Large intestine (tissue), 3 donors: Measurements from ENCODE around the gene MAP3K20. TPM values are rescaled to one million over a fixed set of nuclear protein-coding genes. Genes with fewer than 3 reads are reported as not detected.
"Not testable (repeated sequence)": the region's sequence is repeated elsewhere in the genome, so short reads cannot be mapped to it uniquely, and the experiment has no call there.

Source experiments
- DNase-seq, 2 donors: peaks; one replicate each; pipeline versions ENCODE4 v3.0.0 to v3.0.0-alpha.2; 2013
- H3K27ac ChIP-seq: one replicate; pipeline ENCODE4 v1.5.1; 2013; ENCODE audit warnings: low read length
- H3K27me3 ChIP-seq: 2 replicates; pipeline ENCODE4 v1.6.1; 2013; ENCODE audit warnings: low read length; ENCODE audit not compliant: control insufficient read depth, insufficient read depth
- H3K36me3 ChIP-seq: 2 replicates; pipeline ENCODE4 v1.6.1; 2013; ENCODE audit warnings: low read length; ENCODE audit not compliant: control insufficient read depth, insufficient read depth
- H3K4me1 ChIP-seq: one replicate; pipeline ENCODE4 v1.6.1; 2013; ENCODE audit warnings: low read length; ENCODE audit not compliant: control insufficient read depth, insufficient read depth
- H3K4me3 ChIP-seq: one replicate; pipeline ENCODE4 v1.5.1; 2013; ENCODE audit warnings: low read length
- H3K9me3 ChIP-seq: one replicate; pipeline ENCODE4 v1.6.1; 2013; ENCODE audit warnings: mild to moderate bottlenecking, low read depth, low read length, moderate library complexity; ENCODE audit not compliant: control insufficient read depth
- WGBS: methylation state at CpG from one replicate; pipeline ENCODE4 v1.1.5; 2013; ENCODE audit warnings: low lambda C conversion rate; ENCODE audit not compliant: insufficient coverage; 5-methylcytosine and 5-hydroxymethylcytosine counted together
- polyA plus RNA-seq: library from polyadenylated mRNA; unstranded; fragments of 120-200 nt; gene quantifications from one replicate; pipeline ENCODE4 v1.2.1, GENCODE V29; 2013

MAP3K20 gene
- polyA plus RNA-seq, 1 donor: 31.7 TPM

DNA sequence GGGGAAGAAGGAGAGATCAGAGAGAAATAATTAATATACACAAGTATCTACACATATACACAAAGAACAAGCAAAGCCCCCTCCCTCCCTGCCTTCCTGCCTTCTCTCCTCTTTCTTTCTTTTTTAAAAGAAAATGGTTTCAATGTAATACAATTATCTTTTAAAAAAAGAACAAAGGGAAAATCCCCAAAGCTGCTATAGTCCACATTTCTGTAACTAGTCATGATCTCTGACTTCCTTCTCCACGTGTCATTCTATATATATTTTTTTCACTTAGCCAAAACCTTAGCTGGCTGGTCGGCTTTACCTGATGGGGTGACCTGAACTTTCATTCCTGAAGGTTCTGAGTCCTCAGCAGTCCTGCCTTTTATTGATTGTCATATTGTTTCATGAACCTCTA is 44.3 kb downstream of the MAP3K20 start:
- H3K27me3 ChIP-seq: no peaks in the 10 kb centered on the region
- no peaks in the 10 kb centered on the region for H3K4me1 ChIP-seq
- H3K4me3 ChIP-seq: no peak overlapping the region
- H3K27ac ChIP-seq: no peak overlapping the region
- 90% methylated on average over 2 of the region's 2 CpGs for WGBS
- DNase-seq: no peak
- H3K36me3 ChIP-seq: peaks cover 3% of the 10 kb centered on the region
- H3K9me3 ChIP-seq: no peaks in the 10 kb centered on the region

DNA sequence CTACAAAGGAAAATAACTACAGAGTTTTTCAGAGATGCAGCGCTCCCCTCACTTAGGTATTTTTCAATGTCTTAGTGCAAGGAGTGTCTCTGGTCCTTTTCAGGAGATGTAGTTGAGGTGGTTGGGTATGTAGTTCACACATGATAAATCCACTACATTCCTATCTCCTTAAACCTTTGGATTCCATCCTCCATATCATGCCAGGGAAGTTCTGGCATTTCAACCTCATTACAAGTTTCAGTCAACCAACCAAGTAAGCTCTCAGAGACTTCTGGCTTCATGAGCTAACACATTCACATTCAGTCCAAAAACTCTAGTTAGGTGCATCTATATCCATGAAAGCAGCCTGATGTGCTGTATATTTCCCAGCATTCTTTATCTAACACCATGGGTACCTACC is 47.3 kb downstream of the MAP3K20 start:
- Histone ChIP-seq H3K36me3 (peaks cover 3% of the 10 kb centered on the region), H3K27me3 (no peaks in the 10 kb centered on the region), H3K4me1 (no peaks in the 10 kb centered on the region), H3K9me3 (no peaks in the 10 kb centered on the region), H3K27ac (no peak overlapping the region), H3K4me3 (no peak overlapping the region)
- no CpG with 5 or more reads among the region's 1 CpG for WGBS
- no peak for DNase-seq

DNA sequence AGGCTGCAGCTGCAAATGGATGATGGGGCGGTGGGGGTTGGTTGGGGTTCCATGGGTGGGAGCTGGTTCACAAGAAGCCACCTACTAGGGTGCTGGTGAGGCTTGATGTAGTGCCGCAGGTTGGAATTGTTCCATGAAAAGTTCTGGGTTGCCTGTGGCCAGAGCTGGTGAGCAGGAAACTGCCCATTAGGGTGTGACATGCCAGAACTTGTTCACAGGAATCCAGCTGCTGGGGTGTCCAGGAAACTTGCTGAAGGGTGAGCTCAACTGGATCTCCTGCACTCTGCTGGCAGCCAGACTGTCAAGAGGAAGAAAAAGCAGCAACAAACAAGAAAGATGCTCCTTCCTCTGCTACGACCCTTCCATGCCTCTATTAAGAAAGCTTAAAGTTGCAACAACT is 48.8 kb downstream of the MAP3K20 start:
- no peaks in the 10 kb centered on the region for H3K4me1 ChIP-seq
- peaks cover 6% of the 10 kb centered on the region for H3K36me3 ChIP-seq
- H3K27ac ChIP-seq: no peak overlapping the region
- no CpG with 5 or more reads among the region's 3 CpGs for WGBS
- DNase-seq: no peak
- no peak overlapping the region for H3K4me3 ChIP-seq
- H3K27me3 ChIP-seq: no peaks in the 10 kb centered on the region
- H3K9me3 ChIP-seq: no peaks in the 10 kb centered on the region

DNA sequence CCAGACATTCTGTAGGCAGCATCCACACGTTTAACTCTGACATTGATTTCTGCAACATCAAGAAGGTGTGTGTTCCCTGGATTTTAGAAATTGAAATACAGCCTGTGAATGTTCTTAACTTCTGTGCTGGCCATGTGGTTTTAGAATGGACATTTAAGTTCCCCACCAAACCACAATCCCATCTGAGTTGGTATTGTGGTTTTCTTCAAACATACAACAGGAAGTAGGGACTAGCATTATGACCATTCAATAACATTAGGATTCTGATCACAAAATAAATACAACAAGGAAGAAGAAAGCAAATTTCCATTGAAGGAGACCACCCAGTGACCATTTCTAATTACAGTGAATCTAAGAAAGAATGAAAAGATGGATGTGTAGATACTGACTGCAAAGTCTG is 51.2 kb downstream of the MAP3K20 start:
- H3K4me3 ChIP-seq: no peak overlapping the region
- H3K9me3 ChIP-seq: no peaks in the 10 kb centered on the region
- DNase-seq: no peak
- WGBS: no CpG with 5 or more reads among the region's 1 CpG
- H3K4me1 ChIP-seq: no peaks in the 10 kb centered on the region
- peaks cover 6% of the 10 kb centered on the region for H3K36me3 ChIP-seq
- H3K27ac ChIP-seq: no peak overlapping the region
- H3K27me3 ChIP-seq: no peaks in the 10 kb centered on the region

DNA sequence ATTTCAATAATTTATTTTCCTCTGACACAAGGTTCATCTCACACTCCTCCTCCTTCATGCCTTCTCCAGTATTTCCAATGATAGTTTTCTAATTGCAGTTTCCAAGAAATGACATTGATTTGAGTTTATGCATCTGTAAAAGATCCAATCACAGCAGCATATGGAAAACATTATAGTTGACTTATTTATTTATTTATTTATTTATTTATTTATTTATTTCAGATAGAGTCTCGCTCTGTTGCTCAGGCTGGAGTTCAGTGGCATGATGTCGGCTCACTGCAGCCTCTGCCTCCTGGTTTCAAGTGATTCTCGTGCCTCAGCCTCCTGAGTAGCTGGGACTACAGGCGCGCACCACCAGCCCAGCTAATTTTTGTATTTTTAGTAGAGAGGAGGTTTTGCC is 52.5 kb downstream of the MAP3K20 start:
- not testable (repeated sequence) for DNase-seq, H3K27ac ChIP-seq, H3K27me3 ChIP-seq, H3K36me3 ChIP-seq, H3K9me3 ChIP-seq, H3K4me1 ChIP-seq, H3K4me3 ChIP-seq
- 100% methylated on average over 1 of the region's 5 CpGs for WGBS

DNA sequence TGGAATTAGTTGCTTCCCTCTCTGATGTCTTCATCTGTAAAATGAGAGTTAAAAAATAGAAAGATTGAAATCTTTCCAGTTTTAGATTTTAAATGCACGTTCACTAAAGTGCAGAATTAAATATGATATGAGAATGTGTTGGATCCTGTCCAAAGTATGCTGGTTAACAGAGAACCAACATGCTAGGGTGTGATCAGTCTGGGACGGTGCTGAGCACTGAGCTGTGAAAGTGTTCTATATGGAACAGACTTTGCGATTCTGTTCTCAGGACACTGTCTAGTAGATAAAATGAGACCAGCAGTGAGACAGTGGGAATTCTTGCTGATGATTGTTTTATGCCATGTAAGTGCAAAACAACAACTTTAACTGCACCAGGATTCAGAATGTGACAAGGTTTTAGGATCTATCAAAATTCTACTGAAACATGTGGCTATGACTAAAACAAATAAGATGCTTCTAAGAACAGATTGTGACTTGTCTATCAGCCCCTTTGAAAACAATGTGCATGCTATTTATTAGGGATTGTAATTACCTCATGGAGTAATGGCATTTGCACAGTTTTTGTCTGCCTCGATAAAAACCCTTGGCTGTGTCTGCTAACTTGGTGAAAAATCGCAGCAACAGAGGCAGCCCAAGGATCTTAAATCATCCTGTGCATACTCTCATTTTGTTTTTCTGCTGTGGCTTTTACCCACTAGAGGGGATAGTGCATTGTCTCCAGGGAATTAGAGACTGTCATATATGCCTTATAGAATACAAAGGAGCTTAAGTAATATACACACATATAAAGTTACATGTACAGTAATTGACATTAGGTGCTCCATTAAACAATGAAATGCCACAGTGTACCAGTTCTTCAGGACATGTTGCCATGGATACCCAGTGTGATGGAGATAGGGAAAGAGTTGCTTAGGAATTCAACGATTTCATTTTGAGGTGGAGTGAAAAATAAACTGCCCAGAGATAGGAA is 55.1 kb downstream of the MAP3K20 start:
- no peaks in the 10 kb centered on the region for H3K27me3 ChIP-seq
- no peak overlapping the region for H3K4me3 ChIP-seq
- no peaks in the 10 kb centered on the region for H3K9me3 ChIP-seq
- H3K36me3 ChIP-seq: peaks cover 3% of the 10 kb centered on the region
- DNase-seq: no peak
- H3K4me1 ChIP-seq: no peaks in the 10 kb centered on the region
- WGBS: 60% methylated on average over 1 of the region's 6 CpGs
- H3K27ac ChIP-seq: no peak overlapping the region

DNA sequence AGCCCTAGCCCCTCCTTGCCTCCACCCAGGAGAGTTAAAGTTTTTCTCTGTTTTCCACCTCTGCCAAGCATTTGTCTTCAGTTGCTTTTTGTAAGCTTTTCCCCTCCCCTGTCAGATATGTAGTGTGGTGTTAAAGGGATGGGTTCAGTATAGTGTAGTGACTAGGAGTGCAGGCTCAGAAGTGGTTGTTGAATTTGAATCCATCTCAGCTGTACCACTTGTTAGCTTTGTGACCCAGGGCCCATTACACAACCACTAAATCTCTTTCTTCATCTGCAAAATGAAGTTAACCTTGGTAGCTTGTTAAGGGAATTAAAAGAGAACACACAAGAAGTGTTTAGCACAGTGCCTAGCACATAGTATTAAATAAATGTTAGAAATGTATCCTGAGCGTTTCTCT is 56.9 kb downstream of the MAP3K20 start:
- no peaks in the 10 kb centered on the region for H3K9me3 ChIP-seq
- DNase-seq: no peak
- no peaks in the 10 kb centered on the region for H3K4me1 ChIP-seq
- H3K27me3 ChIP-seq: no peaks in the 10 kb centered on the region
- peaks cover 3% of the 10 kb centered on the region for H3K36me3 ChIP-seq
- no peak overlapping the region for H3K4me3 ChIP-seq
- no peak overlapping the region for H3K27ac ChIP-seq
- WGBS: no CpG with 5 or more reads among the region's 1 CpG

DNA sequence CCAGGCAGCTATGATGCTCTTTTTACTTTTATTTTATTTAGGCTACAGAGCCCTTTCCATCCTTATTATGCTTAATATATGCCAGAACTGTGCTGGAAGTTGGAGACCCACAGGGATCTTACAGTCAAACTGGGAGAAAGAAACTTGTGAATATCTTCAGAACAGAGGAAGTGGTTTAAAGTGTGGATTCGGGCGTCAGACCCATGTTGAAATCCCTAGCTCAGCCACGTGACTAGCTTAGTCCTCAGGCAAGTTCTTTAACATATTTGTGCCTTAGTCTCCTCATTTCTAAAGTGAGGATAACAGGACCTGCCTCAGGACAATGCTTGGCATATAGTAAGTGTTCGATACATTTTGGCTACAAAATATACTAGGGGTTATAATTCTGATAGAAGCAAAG is 59.1 kb downstream of the MAP3K20 start:
- no peaks in the 10 kb centered on the region for H3K4me1 ChIP-seq
- no peaks in the 10 kb centered on the region for H3K9me3 ChIP-seq
- no peak overlapping the region for H3K4me3 ChIP-seq
- WGBS: 100% methylated on average over 1 of the region's 4 CpGs
- no peak overlapping the region for H3K27ac ChIP-seq
- DNase-seq: no peak
- no peaks in the 10 kb centered on the region for H3K36me3 ChIP-seq
- no peaks in the 10 kb centered on the region for H3K27me3 ChIP-seq

DNA sequence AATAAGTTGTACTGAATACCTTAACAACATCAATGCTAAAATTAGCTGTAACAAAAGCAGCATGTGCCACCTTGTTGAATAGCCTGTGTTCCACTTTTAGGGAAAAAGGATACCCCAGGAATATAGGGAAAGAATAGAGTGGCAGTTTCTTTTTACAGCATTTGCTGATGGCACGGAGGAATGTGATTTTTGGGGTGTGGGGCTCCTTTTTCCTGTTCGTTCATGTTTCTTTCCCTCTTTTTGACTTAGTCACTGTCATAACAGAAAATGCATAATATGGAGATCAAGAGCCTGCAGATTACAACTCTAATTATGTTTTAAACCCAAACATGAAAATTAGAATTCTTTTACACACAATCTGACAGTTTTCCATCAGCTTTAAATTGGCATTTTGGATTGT is 60.4 kb downstream of the MAP3K20 start:
- no peaks in the 10 kb centered on the region for H3K9me3 ChIP-seq
- no CpG with 5 or more reads among the region's 2 CpGs for WGBS

DNA sequence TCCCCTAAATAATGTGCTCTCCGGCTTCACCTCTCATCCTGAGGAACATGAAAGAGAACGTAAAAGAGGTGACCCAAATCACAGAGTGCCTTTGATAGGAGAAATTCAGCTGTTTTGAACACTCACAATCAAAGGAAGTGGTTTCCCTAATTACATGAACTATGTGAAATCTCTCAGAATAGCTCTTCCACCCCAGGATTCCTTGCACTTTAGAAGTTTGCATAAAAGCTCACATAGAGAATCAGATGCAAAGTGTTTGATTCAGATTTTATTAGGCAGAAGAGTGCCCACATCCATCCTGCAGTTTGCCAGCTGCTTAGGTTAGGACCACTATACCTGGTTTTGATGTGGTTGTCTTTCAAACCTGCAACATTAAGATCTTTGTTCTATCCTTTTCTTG is 61.0 kb downstream of the MAP3K20 start:
- Histone ChIP-seq H3K27me3 (no peaks in the 10 kb centered on the region), H3K27ac (no peak overlapping the region), H3K4me3 (no peak overlapping the region), H3K4me1 (no peaks in the 10 kb centered on the region), H3K9me3 (peaks cover 4% of the 10 kb centered on the region), H3K36me3 (no peaks in the 10 kb centered on the region)
- no CpG with 5 or more reads among the region's 2 CpGs for WGBS
- no peak for DNase-seq

More for the DNA sequence above, 60.4 kb downstream of the MAP3K20 start:
- Histone ChIP-seq H3K27ac (no peak overlapping the region), H3K27me3 (no peaks in the 10 kb centered on the region), H3K36me3 (no peaks in the 10 kb centered on the region), H3K4me1 (no peaks in the 10 kb centered on the region), H3K4me3 (no peak overlapping the region)
- DNase-seq: no peak

DNA sequence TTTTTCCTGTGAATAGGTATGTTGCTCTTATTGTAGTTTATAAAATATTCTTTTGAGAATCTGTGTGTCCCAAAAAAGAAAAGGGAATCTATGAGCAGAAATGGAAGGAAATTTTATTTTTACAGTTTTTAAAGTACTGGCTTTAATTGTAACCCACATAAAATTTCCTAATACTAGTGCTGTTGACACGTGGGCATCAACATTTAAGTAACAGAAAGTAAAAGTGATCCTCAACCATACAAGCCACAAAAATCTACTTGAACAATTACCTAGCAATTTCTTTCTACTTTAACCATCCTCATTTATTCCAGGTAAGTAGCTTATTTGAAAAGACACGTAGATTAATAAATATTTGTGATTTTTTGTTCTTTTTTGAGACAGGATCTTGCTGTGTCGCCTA is 62.0 kb downstream of the MAP3K20 start:
- no peak overlapping the region for H3K4me3 ChIP-seq
- H3K9me3 ChIP-seq: peaks cover 14% of the 10 kb centered on the region
- no peaks in the 10 kb centered on the region for H3K27me3 ChIP-seq
- no peak for DNase-seq
- no peaks in the 10 kb centered on the region for H3K4me1 ChIP-seq
- no peak overlapping the region for H3K27ac ChIP-seq
- 100% methylated on average over 1 of the region's 3 CpGs for WGBS
- H3K36me3 ChIP-seq: no peaks in the 10 kb centered on the region
